ENCODE data around the gene TSPAN5.

- TF ChIP-seq CTCF (conservative IDR thresholded peaks at IDR 0.05; ENCODE audit: low read length), result no peak
- no peak for TF ChIP-seq EZH2phosphoT487 (IDR thresholded peaks at IDR 0.05; ENCODE audit: borderline replicate concordance)
These were observed 118.7 kb downstream of the TSPAN5 start for GRCh38 chr4:98539741-98540140.
